Activated CD4-positive, alpha-beta T cell treated with anti-CD3 and anti-CD28 coated beads for 48 hours (primary cell): Measurements from ENCODE around the gene ODAD4.
"Not testable (repeated sequence)": the region's sequence is repeated elsewhere in the genome, so short reads cannot be mapped to it uniquely, and the experiment has no call there.

Source experiments
- DNase-seq: peaks from one replicate; pipeline ENCODE4 v3.0.0-alpha.2; 2020

Gene ODAD4

GRCh38 chr17:41913798-41914197, 16.6 kb upstream of the ODAD4 start:
- no peak for DNase-seq

DNA sequence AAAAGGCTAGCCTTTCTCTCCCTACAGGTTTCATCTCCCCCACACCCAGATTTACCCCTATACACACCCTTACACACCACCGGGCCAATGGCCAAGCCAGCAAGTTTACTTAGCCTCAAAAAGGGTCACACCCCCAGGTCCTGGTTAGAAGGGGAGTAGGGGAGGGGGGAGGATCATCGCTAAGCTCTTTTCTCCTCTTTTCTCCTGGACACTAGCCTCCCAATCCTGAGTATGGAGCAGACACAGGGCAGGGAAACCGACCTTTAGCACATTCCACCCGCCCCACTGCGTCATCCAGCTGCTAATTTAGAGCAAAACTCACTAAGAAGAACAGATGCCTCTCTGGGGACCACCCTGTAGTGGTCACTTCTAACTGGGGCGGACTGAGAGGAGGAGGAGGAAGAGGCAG, 16.1 kb upstream of the ODAD4 start:
- DNase-seq, result no peak

DNA sequence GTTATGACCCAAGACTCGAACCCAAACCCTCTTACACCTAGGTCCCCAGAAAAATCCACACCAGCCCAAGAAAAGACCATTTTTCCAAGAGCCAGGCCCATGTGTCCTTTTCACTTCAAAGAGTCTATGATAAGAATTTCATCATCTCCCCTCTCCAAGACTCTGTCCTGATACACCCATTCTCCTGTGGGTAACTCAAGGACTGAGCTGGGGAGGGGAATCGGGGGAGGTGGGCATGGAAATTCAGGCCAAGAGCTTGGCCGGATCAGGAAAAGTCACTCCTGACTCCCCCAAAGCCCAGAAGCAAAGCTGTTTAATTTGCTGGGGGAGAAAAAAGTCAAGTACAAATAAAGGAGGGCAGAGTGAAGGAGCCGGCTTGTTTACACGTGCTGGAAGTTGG, 15.4 kb upstream of the ODAD4 start:
- DNase-seq, result no peak

- DNase-seq, result no peak
These were observed 14.9 kb upstream of the ODAD4 start for GRCh38 chr17:41915566-41915965.

GRCh38 chr17:41917192-41917591, 13.2 kb upstream of the ODAD4 start:
- no peak for DNase-seq

- DNase-seq, result peak; percentile 56
These were observed 12.6 kb upstream of the ODAD4 start for GRCh38 chr17:41917679-41918313.

DNA sequence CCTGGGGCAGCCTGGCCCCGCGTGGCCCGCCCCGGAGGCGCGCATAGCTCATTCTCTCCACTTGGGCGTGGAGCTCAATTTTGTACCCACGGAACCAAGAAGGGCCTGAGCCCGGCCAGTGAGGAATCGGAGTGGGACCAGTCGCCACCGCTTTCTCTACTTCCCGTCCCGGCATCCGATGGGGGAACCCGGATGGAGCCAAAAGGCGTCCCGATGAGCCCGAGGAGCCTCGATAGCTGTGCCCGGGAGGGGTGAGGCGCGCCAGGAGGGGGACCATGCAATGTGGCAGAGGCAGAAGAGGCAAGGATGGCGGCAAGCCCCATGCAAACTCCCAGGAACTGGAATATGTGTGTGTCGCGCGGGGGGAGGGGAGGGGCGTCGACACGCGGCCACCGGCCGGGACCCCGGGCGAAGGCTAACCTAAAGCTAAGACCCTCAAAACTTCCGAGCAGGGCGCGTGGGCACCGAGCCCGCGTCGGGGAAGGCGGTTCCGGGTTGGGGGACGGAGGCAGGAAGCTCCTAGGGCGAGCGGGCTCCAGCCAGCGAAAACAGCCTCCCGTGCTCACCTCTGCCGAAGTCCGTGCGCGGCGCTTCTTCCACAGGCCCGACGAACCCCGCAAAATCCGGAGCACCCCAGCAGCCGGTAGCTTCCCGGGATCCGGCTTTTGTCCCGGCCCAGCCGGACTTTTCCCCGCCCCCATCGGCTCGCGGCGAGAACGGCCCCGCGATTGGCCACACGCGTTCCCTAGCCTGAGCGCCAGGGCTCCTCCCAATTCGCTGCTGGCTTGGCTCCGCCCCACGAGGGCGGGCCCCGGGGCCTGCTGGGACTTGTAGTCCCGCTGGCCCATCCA, 11.9 kb upstream of the ODAD4 start, which contains the start of gene ACLY:
TSS of gene ACLY (minus strand) at position 638 of the 851 bp plus-strand sequence. CDS start 5,078 bp downstream, outside the sequence.
- DNase-seq, result peak; percentile 98

- DNase-seq, result no peak
These were observed 11.1 kb upstream of the ODAD4 start for GRCh38 chr17:41919165-41919817.

GRCh38 chr17:41919840-41920579, 10.4 kb upstream of the ODAD4 start:
- no peak for DNase-seq

- DNase-seq, result no peak
These were observed 9.8 kb upstream of the ODAD4 start for GRCh38 chr17:41920580-41920955.

- DNase-seq, result no peak
These were observed 4.3 kb upstream of the ODAD4 start for GRCh38 chr17:41925991-41926590.

GRCh38 chr17:41928693-41929251, 1.6 kb upstream of the ODAD4 start:
- peak; percentile 33 for DNase-seq

- not testable (repeated sequence) for DNase-seq
These were observed 378 bp downstream of the ODAD4 start for GRCh38 chr17:41930833-41931156.

DNA sequence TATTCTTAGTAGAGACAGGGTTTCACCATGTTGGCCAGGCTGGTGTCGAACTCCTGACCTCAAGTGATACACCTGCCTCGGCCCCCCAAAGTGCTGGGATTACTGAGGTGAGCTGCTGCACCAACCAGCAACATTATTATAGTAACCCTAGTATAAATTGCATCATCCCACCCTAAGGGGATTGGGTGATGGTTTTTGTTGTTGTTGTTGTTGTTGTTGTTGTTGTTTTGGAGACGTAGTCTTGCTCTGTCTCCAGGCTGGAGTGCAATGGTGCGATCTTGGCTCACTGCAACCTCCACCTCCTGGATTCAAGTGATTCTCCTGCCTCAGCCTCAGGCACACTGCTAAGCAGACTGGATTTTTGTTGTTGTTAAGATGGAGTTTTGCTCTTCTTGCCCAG, 1.3 kb downstream of the ODAD4 start:
- not testable (repeated sequence) for DNase-seq

DNA sequence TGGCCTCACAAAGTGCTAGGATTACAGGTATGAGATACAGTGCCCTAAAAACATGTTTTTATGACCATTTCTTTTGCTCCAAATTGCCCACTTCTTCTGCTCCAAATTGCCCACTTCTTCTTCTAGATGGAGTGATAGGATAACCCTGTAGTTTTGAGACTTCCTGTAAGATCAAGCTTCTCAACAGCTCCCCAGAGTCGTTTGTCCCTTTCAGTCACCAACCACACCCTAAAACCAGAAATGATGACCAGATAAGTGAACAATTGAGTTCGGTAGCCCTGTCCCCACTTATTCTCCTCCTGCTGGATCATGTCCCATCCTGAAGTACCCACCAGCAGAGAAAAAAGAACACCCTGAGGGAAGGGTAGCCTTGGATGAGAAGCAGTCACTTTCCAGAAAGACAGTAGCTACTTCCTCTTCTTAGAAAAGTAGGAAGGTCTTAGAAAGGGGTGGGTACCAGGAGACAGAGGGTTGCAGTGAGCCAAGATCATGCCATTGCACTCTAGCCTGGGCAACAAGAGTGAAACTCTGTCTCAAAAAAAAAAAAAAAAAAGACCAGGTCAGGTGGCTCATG, 2.5 kb downstream of the ODAD4 start:
- DNase-seq, result no peak

GRCh38 chr17:41935641-41936040, 5.2 kb downstream of the ODAD4 start:
- DNase-seq, result no peak

DNA sequence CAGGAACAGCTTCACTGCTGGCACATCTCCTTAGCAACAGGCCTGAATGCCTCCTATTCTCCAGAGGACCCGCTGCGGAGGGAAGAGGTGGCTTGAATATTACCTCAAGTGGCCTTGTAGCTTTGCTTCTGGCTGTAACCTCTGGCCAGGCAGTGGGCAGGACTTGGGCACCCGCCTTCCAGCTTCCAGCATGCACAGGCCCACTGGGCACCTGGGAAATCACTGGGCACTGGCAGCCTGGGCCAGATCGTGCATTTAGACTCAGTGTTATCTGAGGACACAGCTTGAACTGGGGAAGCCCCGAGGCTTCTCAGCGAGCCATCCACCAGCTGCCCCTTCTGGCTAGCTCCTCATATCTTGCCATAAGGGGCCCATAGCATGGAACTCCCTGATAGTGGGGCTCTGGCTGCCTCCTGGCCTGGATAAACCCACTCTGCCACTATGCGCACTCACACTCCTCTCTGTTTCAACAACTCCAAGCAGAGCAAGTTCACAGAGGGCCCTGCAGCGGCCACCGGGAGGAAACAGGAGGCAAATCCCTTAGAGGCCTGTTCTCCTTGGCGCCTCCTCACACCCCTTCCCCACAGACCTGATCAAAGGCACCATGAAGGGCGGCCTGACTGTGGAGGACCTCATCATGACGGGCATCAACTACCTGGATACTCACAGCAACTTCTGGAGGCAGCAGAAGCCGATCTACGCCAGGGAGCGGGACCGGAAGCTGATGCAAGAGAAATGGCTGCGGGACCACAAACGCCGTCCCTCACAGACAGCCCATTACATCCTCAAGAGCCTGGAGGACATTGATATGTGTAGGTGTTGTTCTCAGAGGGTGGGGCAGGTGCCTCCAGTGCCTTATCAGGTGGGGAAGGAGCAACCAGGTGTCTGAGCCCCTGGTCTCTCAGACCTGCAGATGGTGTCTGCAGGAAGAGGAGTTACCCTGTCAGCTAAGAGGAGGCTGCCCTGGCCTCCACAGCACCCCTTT, 7.8 kb downstream of the ODAD4 start:
- DNase-seq, result no peak

GRCh38 chr17:41939044-41939692, 8.8 kb downstream of the ODAD4 start:
- DNase-seq, result no peak

GRCh38 chr17:41939693-41940090, 9.3 kb downstream of the ODAD4 start:
- no peak for DNase-seq

- DNase-seq, result no peak
These were observed 10.8 kb downstream of the ODAD4 start for GRCh38 chr17:41941168-41941567.
